Measurements from ENCODE around the gene GJA9.

The GJA9 gene

DNA sequence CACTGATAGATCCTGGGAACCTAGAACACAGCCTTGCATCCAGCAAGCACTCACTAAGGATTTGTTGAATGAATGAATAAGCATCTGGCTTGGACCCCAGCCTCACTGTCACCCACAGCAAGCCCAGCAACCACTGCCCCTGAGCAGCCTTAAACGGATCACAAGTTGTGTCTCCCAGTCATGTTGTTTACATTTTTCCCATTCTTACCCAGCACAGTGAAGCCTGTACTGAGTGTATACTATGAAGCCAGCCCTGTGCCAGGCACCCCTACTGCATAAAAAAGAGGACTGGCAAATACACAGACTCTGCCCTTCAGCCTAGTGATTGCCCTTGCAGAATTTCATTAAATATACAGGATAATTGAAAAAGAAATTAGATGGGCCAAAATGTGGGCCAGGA, 52.0 kb downstream of the GJA9 start:
- no peak for DNase-seq

DNA sequence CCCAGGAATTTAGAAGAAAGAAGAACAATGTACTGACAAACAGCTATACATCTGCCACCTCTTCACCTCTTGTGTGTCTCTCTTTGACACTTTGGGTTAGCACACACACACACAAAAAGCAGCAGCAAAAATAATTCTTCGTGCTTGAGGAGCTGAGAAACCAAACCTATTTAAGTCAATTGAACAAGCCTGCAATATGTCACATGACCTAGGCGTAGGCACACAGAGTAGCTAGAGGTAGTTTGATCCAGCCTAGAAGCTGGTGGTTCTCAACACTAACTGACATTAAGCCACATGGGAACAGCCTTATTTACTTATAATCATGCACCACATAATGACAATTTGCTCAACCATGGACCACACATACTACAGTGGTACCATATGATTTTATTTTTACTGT, 54.1 kb downstream of the GJA9 start:
- DNase-seq = no peak

DNA sequence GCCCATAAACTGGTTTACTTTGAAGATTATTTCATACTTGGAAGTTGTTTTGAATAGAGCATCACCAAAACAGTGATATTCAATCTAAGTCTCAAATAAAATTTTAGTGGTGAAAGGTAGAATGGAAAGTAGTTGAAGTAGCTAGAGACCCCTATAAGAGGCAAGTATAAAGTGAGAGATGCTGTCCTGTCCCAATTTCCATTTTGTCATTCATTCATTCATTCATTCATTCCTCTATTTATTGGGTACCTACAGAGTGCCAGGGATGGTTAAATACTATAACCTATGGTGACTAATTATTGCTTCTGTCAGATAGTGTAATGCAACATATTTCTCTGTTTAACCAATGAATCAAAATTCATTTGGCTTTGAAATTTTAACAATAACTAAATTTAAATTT, 54.5 kb downstream of the GJA9 start:
- no peak for DNase-seq

DNA sequence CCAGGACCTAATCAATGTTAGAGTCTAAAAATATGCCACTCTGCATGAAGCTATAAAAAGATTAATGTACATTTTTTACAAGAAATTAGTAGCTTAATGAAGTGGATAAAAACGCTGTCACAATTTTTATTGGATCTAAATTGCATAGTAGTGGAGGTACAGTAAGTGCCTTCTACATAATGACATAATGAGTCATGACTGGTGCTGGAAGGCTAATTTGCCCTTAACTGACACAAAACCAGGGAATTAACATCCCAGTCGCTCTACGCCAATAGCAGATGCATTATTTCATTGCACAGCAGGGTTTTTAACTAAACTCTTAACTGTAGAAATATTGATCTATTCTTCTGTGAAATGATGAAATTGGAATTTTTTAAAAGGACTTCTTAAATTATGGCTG, 55.1 kb downstream of the GJA9 start:
- no peak for DNase-seq
